Epithelial cell of proximal tubule (primary cell): ENCODE data around the gene ANKFY1. TPM values are rescaled to one million over a fixed set of nuclear protein-coding genes. Genes with fewer than 3 reads are reported as not detected.

Experiments used
- DNase-seq: peaks from one replicate; pipeline ENCODE4 v3.0.0-alpha.2; 2011; ENCODE audit warnings: low read depth
- H3K4me3 ChIP-seq: 2 replicates; pipeline ENCODE4 v1.5.1; 2011; ENCODE audit warnings: low read depth, mild to moderate bottlenecking, low read length
- CTCF ChIP-seq: conservative IDR thresholded peaks from 2 replicates; pipeline ENCODE4 v1.5.1; 2012; ENCODE audit warnings: low read depth, mild to moderate bottlenecking, low read length
- total RNA-seq: library from RNA; depleted of rRNA; stranded (reverse); fragments of >200 nt; gene quantifications from 2 replicates; pipeline ENCODE4 v1.2.3, GENCODE V29; 2015

ANKFY1 gene
- total RNA-seq, 1 donor from 2014 or later: 15.0 TPM

GRCh38 chr17:4233668-4234258 lies 30.0 kb downstream of the ANKFY1 start:
- no peak for DNase-seq
- no peak overlapping the region for H3K4me3 ChIP-seq
- no peak for TF ChIP-seq CTCF

- no peak for DNase-seq
- no peak overlapping the region for H3K4me3 ChIP-seq
These were observed 31.5 kb downstream of the ANKFY1 start for GRCh38 chr17:4232168-4232813.

GRCh38 chr17:4229627-4230541 lies 33.9 kb downstream of the ANKFY1 start:
- no peak for TF ChIP-seq CTCF
- peak; percentile 84 for DNase-seq

More at GRCh38 chr17:4232168-4232813, 31.5 kb downstream of the ANKFY1 start:
- no peak for TF ChIP-seq CTCF

GRCh38 chr17:4221899-4222659 lies 41.7 kb downstream of the ANKFY1 start:
- DNase-seq: no peak
- no peak for TF ChIP-seq CTCF
- no peak overlapping the region for H3K4me3 ChIP-seq

More at GRCh38 chr17:4229627-4230541, 33.9 kb downstream of the ANKFY1 start:
- peak overlapping the region; percentile 9 for H3K4me3 ChIP-seq

- no peak for DNase-seq
- no peak for TF ChIP-seq CTCF
- no peak overlapping the region for H3K4me3 ChIP-seq
These were observed 42.6 kb downstream of the ANKFY1 start for GRCh38 chr17:4221163-4221562.

GRCh38 chr17:4220655-4221054 lies 43.1 kb downstream of the ANKFY1 start:
- no peak overlapping the region for H3K4me3 ChIP-seq
- DNase-seq: no peak
- no peak for TF ChIP-seq CTCF
